ENCODE data around the gene OPCML. TPM values are rescaled to one million over a fixed set of nuclear protein-coding genes. Genes with fewer than 3 reads are reported as not detected.

OPCML gene
- total and polyA plus RNA-seq, 4 donors = under 0.01 to 0.01 TPM; not detected in 2

DNA sequence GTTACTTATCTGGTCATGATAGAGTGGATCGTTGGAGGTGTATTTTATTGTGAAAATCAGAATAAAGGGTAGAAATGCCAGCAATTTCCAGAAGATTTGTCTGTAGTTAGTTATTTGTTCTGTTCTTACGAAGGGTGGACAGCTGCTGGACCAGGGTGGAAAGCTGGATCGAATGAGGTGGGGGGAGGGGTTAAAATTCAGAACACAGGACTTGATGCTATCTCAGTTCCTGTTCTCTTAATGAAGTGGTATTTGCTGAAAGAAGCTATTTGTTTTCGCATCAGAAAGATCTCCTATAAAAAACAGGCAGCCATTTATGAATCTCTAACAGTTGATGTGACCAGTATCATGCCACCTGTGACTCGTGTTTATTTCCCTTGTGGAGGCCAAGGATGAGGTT lies 556.2 kb downstream of the OPCML start:
- H3K36me3 ChIP-seq (ENCODE audit: control insufficient read depth in 4 of 4, insufficient read depth in 3 of 4, low read depth in 1 of 4, low read length in 3 of 4) = no peaks in the 10 kb centered on the region
- H3K4me1 ChIP-seq (ENCODE audit: control insufficient read depth in 4 of 4, insufficient read depth in 4 of 4, low read length in 3 of 4) = no peaks in the 10 kb centered on the region
- TF ChIP-seq GABPA (IDR thresholded peaks at IDR 0.05 in 1 of 2, conservative IDR thresholded peaks at IDR 0.05 in 1 of 2) (no peak), FOXA1 (IDR thresholded peaks at IDR 0.05) (no peak), SP1 (IDR thresholded peaks at IDR 0.05) (no peak), FOXA2 (IDR thresholded peaks at IDR 0.05) (no peak)
- H3K27me3 ChIP-seq (ENCODE audit: control insufficient read depth in 4 of 4, insufficient read depth in 4 of 4, low read length in 3 of 4) = no peaks in the 10 kb centered on the region
- DNase-seq (ENCODE audit: low spot score) = no peak
- no peak overlapping the region for H3K27ac ChIP-seq (ENCODE audit: low read depth in 1 of 2, low read length in 2 of 2)
- no peaks in the 10 kb centered on the region for H3K9me3 ChIP-seq (ENCODE audit: control insufficient read depth in 4 of 4, low read length in 3 of 4)
- H3K4me3 ChIP-seq (ENCODE audit: low read depth in 1 of 3, low read length in 3 of 3) = no peak overlapping the region
- no peak overlapping the region for H3K9ac ChIP-seq (ENCODE audit: low read depth in 1 of 2, low read length in 2 of 2)
- WGBS = 78% methylated on average over 5 of the region's 5 CpGs

GRCh38 chr11:132973686-132974085 lies 558.6 kb downstream of the OPCML start:
- DNase-seq (ENCODE audit: low spot score) = no peak
- H3K9me3 ChIP-seq (ENCODE audit: control insufficient read depth in 4 of 4, low read length in 3 of 4) = no peaks in the 10 kb centered on the region
- no peak overlapping the region for H3K27ac ChIP-seq (ENCODE audit: low read depth in 1 of 2, low read length in 2 of 2)
- no peak overlapping the region for H3K4me3 ChIP-seq (ENCODE audit: low read depth in 1 of 3, low read length in 3 of 3)
- H3K36me3 ChIP-seq (ENCODE audit: control insufficient read depth in 4 of 4, insufficient read depth in 3 of 4, low read depth in 1 of 4, low read length in 3 of 4) = no peaks in the 10 kb centered on the region
- WGBS = 54% methylated on average over 6 of the region's 6 CpGs
- peaks cover 0 to under 1% (median 0%) of the 10 kb centered on the region in 4 donors for H3K27me3 ChIP-seq (ENCODE audit: control insufficient read depth in 4 of 4, insufficient read depth in 4 of 4, low read length in 3 of 4)
- TF ChIP-seq JUND (IDR thresholded peaks at IDR 0.05) (no peak), GABPA (IDR thresholded peaks at IDR 0.05 in 1 of 2, conservative IDR thresholded peaks at IDR 0.05 in 1 of 2) (no peak), NR2F2 (IDR thresholded peaks at IDR 0.05) (no peak), HNF4G (IDR thresholded peaks at IDR 0.05) (no peak), MAX (IDR thresholded peaks at IDR 0.05) (no peak), HNF4A (conservative IDR thresholded peaks at IDR 0.05) (no peak), RAD21 (IDR thresholded peaks at IDR 0.05) (no peak), ZBTB33 (IDR thresholded peaks at IDR 0.05) (no peak)
- TF ChIP-seq, protein P1, sequence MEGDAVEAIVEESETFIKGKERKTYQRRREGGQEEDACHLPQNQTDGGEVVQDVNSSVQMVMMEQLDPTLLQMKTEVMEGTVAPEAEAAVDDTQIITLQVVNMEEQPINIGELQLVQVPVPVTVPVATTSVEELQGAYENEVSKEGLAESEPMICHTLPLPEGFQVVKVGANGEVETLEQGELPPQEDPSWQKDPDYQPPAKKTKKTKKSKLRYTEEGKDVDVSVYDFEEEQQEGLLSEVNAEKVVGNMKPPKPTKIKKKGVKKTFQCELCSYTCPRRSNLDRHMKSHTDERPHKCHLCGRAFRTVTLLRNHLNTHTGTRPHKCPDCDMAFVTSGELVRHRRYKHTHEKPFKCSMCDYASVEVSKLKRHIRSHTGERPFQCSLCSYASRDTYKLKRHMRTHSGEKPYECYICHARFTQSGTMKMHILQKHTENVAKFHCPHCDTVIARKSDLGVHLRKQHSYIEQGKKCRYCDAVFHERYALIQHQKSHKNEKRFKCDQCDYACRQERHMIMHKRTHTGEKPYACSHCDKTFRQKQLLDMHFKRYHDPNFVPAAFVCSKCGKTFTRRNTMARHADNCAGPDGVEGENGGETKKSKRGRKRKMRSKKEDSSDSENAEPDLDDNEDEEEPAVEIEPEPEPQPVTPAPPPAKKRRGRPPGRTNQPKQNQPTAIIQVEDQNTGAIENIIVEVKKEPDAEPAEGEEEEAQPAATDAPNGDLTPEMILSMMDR (IDR thresholded peaks at IDR 0.05; ENCODE audit: low read depth, low read length, missing input control) = no peak
- H3K4me1 ChIP-seq (ENCODE audit: control insufficient read depth in 4 of 4, insufficient read depth in 4 of 4, low read length in 3 of 4) = no peaks in the 10 kb centered on the region
- H3K9ac ChIP-seq (ENCODE audit: low read depth in 1 of 2, low read length in 2 of 2) = no peak overlapping the region

DNA sequence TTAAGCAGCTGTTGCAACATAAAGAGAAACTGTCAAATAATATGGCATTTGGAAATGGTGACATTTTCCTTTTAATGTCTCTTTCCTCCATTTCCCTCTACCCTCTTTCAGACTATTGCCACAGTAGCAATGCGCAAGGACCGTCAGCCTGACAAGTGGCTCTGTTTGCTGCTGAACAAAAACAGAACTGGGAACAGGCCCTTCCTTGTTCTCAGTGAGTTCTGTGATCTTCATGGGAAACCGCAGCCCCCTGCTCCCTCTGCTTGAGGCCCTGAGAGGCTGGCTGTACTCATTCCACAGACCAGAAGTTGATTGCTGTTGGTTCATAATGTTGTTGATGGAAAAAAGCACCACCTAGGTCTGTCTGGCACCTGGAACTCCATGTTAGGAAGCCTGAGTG lies 559.7 kb downstream of the OPCML start:
- Histone ChIP-seq H3K9ac (ENCODE audit: low read depth in 1 of 2, low read length in 2 of 2) (no peak overlapping the region), H3K9me3 (ENCODE audit: control insufficient read depth in 4 of 4, low read length in 3 of 4) (no peaks in the 10 kb centered on the region), H3K27me3 (ENCODE audit: control insufficient read depth in 4 of 4, insufficient read depth in 4 of 4, low read length in 3 of 4) (peaks cover 0 to 5% (median 0%) of the 10 kb centered on the region in 4 donors), H3K4me3 (ENCODE audit: low read depth in 1 of 3, low read length in 3 of 3) (no peak overlapping the region), H3K36me3 (ENCODE audit: control insufficient read depth in 4 of 4, insufficient read depth in 3 of 4, low read depth in 1 of 4, low read length in 3 of 4) (no peaks in the 10 kb centered on the region), H3K4me1 (ENCODE audit: control insufficient read depth in 4 of 4, insufficient read depth in 4 of 4, low read length in 3 of 4) (no peaks in the 10 kb centered on the region), H3K27ac (ENCODE audit: low read depth in 1 of 2, low read length in 2 of 2) (no peak overlapping the region)
- WGBS = 82% methylated on average over 3 of the region's 3 CpGs
- no peak for DNase-seq (ENCODE audit: low spot score)
- TF ChIP-seq REST (IDR thresholded peaks at IDR 0.05) (no peak), YY1 (IDR thresholded peaks at IDR 0.05) (no peak), SP1 (IDR thresholded peaks at IDR 0.05) (no peak), NR2F2 (IDR thresholded peaks at IDR 0.05) (no peak), ATF3 (IDR thresholded peaks at IDR 0.05) (no peak), EGR1 (IDR thresholded peaks at IDR 0.05; ENCODE audit: low read depth in 2 of 2) (no peak), ZBTB33 (IDR thresholded peaks at IDR 0.05) (no peak), FOXA1 (IDR thresholded peaks at IDR 0.05) (no peak)
- TF ChIP-seq, protein P1 (IDR thresholded peaks at IDR 0.05; ENCODE audit: low read depth, low read length, missing input control) = no peak
